Neural progenitor cell (in vitro differentiated cells): ENCODE measurements around the gene ADCY2.

ENCODE experiments used
- CTCF ChIP-seq: fragments of 200-600 bp; sonication (generic); IDR thresholded peaks from 2 replicates; pipeline ENCODE4 v1.5.1; 2017; ENCODE audit warnings: antibody characterized with exemption, mild to moderate bottlenecking
- EZH2 ChIP-seq: fragments of 200-600 bp; sonication (generic); IDR thresholded peaks from 2 replicates; pipeline ENCODE4 v1.6.1; 2017; ENCODE audit warnings: antibody characterized with exemption, mild to moderate bottlenecking, moderate library complexity
- EZH2phosphoT487 ChIP-seq: fragments of 200-600 bp; sonication (generic); IDR thresholded peaks from 2 replicates; pipeline ENCODE4 v1.6.1; 2017; ENCODE audit warnings: antibody characterized with exemption

GRCh38 chr5:7461371-7461770 lies 65.4 kb downstream of the ADCY2 start:
- TF ChIP-seq CTCF = no peak
- no peak for TF ChIP-seq EZH2
- no peak for TF ChIP-seq EZH2phosphoT487
